Stimulated activated CD8-positive, alpha-beta memory T cell treated with anti-CD3 and anti-CD28 coated beads, Interleukin-15, amount 100 ng/mL, for 1 hour (primary cell): ENCODE measurements around the gene MTMR2.
"Not testable (repeated sequence)": the region's sequence is repeated elsewhere in the genome, so short reads cannot be mapped to it uniquely, and the experiment has no call there.

Source experiments
- DNase-seq: peaks from one replicate; pipeline ENCODE4 v3.0.0-alpha.2; 2020; ENCODE audit warnings: low read depth

MTMR2 gene

DNA sequence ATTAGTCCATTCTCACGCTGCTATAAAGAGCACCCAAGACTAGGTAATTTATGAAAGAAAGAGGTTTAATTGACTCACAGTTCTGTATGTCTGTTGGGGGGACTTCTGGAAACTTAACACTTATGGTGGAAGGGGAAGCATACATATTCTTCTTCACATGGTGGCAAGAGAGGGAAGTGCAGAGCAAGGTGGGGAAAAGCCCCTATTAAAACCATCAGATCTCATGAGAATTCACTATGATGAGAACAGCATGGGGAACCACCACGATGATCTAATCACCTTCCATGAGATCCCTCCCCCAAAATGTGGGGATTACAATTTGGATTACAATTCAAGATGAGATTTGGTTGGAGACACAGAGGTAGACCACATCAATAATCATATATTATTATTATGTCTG, 107.9 kb downstream of the MTMR2 start:
- no peak for DNase-seq

- DNase-seq = not testable (repeated sequence)
Measured at GRCh38 chr11:95811052-95811451, 112.9 kb downstream of the MTMR2 start.

DNA sequence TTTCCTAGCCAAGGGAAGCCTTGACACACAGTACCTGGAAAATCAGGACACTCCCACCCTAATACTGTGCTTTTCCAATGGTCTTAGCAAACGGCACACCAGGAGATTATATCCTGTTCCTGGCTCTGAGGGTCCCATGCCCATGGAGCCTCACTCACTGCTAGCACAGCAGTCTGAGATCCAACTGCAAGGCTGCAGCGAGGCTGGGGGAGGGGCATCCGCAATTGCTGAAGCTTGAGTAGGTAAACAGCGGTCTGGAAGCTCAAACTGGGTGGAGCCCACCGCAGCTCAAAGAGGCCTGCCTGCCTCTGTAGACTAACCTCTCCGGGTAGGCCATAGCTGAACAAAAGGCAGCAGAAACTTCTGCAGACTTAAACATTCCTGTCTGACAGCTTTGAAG, 117.4 kb downstream of the MTMR2 start:
- DNase-seq = not testable (repeated sequence)

GRCh38 chr11:95805869-95806268, 118.0 kb downstream of the MTMR2 start:
- DNase-seq = no peak

GRCh38 chr11:95803973-95804372, 119.9 kb downstream of the MTMR2 start:
- no peak for DNase-seq

GRCh38 chr11:95802806-95803205, 121.1 kb downstream of the MTMR2 start:
- no peak for DNase-seq

GRCh38 chr11:95800438-95800837, 123.5 kb downstream of the MTMR2 start:
- DNase-seq = no peak

GRCh38 chr11:95799546-95799945, 124.4 kb downstream of the MTMR2 start:
- DNase-seq = no peak

- no peak for DNase-seq
Measured at GRCh38 chr11:95796501-95796900, 127.4 kb downstream of the MTMR2 start.

DNA sequence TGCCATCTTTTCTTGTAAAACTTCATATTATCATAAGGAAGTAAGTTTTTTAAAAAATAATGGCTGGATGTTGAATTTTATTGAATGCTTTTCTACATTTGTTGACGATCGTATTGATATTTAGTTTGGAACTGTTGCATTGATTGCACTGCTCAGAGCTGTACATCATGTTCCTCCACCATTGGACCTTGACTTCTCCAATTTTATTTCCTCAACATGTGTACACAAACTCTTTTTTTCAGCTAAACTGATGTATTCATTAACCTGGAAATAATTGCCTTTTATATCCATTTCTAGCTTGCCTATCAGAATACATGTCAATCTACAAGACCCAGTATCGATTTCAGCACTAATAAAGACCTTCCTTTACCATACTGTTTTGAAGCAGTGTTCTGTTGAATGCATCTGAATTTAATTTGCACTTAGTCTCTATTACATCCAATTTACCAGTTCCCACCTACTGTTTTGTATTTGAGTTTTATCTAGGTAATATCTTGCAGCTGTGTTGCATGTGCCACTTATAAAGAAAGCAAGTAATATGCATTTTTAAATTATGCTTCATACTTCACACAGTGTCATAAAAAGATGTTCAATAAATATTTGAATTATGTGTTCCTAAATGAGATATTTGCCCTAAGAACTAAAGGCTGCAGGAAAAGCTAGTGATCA, 128.1 kb downstream of the MTMR2 start:
- DNase-seq = no peak

DNA sequence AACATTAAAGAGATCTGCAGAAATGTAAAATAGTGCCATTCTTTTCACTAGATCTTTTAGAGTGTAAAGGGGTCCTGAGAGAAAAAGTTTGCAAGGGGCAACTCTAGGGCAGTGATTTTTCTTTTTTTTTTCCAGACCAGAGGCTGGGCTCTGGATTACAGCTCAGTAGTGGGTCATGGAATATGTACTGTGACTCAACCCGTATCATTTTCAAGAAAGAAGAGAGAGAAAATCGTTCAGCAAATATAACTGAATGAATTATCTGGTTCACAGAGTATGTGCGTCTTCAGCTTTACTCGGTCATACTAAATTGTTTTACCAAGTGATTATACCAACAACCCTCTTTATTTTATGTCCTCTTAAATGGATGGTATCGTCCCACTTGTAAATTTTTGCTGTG, 129.8 kb downstream of the MTMR2 start:
- DNase-seq = no peak

- no peak for DNase-seq
Measured at GRCh38 chr11:95793116-95793515, 130.8 kb downstream of the MTMR2 start.

DNA sequence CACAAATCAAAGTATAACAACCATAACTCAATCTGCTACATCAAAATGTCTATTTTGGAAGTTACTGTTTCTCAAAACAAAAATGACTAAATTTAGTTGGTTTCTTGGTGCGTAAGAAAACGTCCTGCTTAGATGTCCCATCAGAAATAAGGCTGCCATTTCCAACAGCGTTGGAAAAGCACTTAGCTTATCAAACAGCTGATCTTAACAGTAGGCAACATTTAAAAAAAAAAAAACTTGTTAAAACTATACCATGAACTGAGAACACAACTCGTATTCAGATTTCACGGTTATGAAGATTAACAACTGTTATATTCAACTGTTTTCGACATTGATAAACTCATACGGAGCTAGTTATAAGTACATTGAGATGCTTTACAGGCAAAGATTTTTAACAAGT, 131.2 kb downstream of the MTMR2 start:
- DNase-seq = no peak

DNA sequence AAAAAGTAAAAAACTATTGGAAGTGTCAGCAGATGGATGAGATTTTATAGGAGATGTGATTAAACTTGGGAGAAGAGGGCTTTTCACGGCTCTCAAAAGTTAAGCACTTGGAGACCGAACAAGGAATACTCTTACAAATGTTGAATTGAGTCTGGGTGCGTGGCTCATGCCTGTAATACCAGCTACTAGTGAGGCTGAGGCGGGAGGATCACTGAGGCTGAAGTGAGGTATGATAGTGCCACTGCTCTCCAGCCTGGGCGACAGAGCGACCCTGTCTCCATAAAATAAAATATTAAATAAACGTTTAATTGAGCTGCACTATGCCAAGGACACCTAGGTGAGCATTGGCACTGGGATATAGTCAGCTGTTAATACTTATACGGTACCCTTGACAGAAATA, 131.7 kb downstream of the MTMR2 start:
- DNase-seq = no peak

- DNase-seq = no peak
Measured at GRCh38 chr11:95791709-95792033, 132.2 kb downstream of the MTMR2 start.

GRCh38 chr11:95790933-95791708, 132.8 kb downstream of the MTMR2 start:
- DNase-seq = peak; percentile 29

DNA sequence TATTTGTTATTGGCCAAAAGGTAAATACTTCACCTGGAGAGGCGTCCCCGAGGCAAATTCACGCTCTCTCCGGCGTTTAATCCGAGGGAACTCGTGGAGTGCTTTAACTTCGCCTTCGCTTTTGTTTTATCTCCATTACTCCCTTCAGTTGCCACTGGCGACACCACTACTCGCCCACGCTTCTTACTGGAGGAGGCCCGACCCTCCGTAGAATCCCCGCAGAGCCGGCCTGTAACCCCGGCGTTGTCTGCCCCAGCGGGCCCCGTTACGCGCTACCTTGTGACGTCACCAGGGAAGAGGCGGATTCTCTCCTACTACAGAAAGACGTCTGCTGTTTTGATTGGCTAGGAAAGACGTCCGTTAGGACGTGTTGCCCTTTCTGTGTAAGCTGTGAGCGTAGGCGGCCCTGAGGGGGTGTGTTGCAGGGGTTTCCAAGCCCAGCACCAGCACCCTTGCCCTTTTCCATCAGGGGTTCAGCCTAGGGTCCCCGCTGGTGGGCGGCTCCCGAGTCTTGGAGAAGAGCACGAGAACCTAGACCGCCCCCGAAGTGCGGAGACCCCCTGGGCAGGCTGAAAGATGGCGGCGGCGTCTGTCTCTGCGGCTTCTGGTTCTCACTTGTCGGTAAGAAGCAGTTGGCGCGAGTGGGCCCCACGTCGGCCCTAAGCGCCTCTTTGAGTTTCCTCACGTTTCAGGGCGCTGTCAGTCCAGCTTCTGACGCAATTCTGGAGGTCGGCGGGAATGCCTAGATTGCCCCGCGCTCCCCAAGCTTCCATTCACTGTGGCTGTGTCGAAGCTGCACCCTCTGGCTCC, 133.6 kb downstream of the MTMR2 start, which contains the start of gene CEP57:
Gene CEP57 (plus strand): TSS at position 376 of the 810 bp plus-strand sequence. CDS start 201 bp downstream, at position 577.
- peak; percentile 89 for DNase-seq

GRCh38 chr11:95789506-95790122, 134.3 kb downstream of the MTMR2 start, which contains the start of gene FAM76B:
Gene FAM76B, minus strand, starts transcription at chr11:95789782. Its CDS starts 304 bp downstream, at chr11:95789478.
- peak; percentile 88 for DNase-seq

- peak; percentile 11 for DNase-seq
Measured at GRCh38 chr11:95788921-95789505, 134.9 kb downstream of the MTMR2 start.
